H9 (cell line): Measurements from ENCODE around the gene SIPA1L3. TPM values are rescaled to one million over a fixed set of nuclear protein-coding genes. Genes with fewer than 3 reads are reported as not detected.

Source experiments
- DNase-seq: peaks from one replicate; pipeline ENCODE4 v3.0.0-alpha.2; 2017
- H2AFZ ChIP-seq: one replicate; pipeline ENCODE4 v1.6.1; 2013; ENCODE audit warnings: mild to moderate bottlenecking, low read length, control low read depth, moderate library complexity
- H2AK5ac ChIP-seq: 2 replicates; pipeline ENCODE4 v1.6.1; 2013; ENCODE audit warnings: low read length, control low read depth, mixed read lengths; ENCODE audit not compliant: insufficient read length
- H2BK120ac ChIP-seq: one replicate; pipeline ENCODE4 v1.6.1; 2013; ENCODE audit warnings: low read depth, mild to moderate bottlenecking, low read length, control low read depth, inconsistent platforms; ENCODE audit not compliant: poor library complexity, severe bottlenecking
- H2BK12ac ChIP-seq: 2 replicates; pipeline ENCODE4 v1.6.1; 2013; ENCODE audit warnings: low read length, control low read depth, mixed read lengths, low read depth; ENCODE audit not compliant: insufficient read length
- H2BK15ac ChIP-seq: 2 replicates; pipeline ENCODE4 v1.6.1; 2013; ENCODE audit warnings: low read depth, low read length, control low read depth
- H2BK20ac ChIP-seq: one replicate; pipeline ENCODE4 v1.6.1; 2013; ENCODE audit warnings: low read depth, mild to moderate bottlenecking, low read length, control low read depth, inconsistent platforms; ENCODE audit not compliant: poor library complexity, severe bottlenecking
- H2BK5ac ChIP-seq: 2 replicates; pipeline ENCODE4 v1.6.1; 2013; ENCODE audit warnings: low read length, control low read depth, mixed read lengths; ENCODE audit not compliant: insufficient read length
- H3K14ac ChIP-seq: 2 replicates; pipeline ENCODE4 v1.6.1; 2013; ENCODE audit warnings: low read length, control low read depth; ENCODE audit not compliant: insufficient read depth
- H3K18ac ChIP-seq: 2 replicates; pipeline ENCODE4 v1.6.1; 2013; ENCODE audit warnings: low read depth, mild to moderate bottlenecking, mixed read lengths, low read length, control low read depth; ENCODE audit not compliant: insufficient read length
- H3K23ac ChIP-seq: 2 replicates; pipeline ENCODE4 v1.6.1; 2013; ENCODE audit warnings: low read length, control low read depth, mixed read lengths, low read depth; ENCODE audit not compliant: insufficient read length
- H3K23me2 ChIP-seq: 2 replicates; pipeline ENCODE4 v1.6.1; 2013; ENCODE audit warnings: low read depth, mild to moderate bottlenecking, mixed read lengths, low read length, control low read depth; ENCODE audit not compliant: insufficient read length, poor library complexity, severe bottlenecking
- H3K27ac ChIP-seq: 2 replicates; pipeline ENCODE4 v1.5.1; 2013; ENCODE audit warnings: low read length, control low read depth, mixed read lengths, low read depth; ENCODE audit not compliant: insufficient read length
- H3K27me3 ChIP-seq: 2 replicates; pipeline ENCODE4 v1.6.1; 2013; ENCODE audit warnings: low read length, control low read depth, inconsistent platforms; ENCODE audit not compliant: insufficient read depth
- H3K4ac ChIP-seq: 2 replicates; pipeline ENCODE4 v1.6.1; 2013; ENCODE audit warnings: low read depth, mild to moderate bottlenecking, control low read depth, inconsistent platforms, low read length, moderate library complexity
- H3K4me1 ChIP-seq: 2 replicates; pipeline ENCODE4 v1.6.1; 2013; ENCODE audit warnings: low read length, control low read depth, inconsistent platforms; ENCODE audit not compliant: insufficient read depth
- H3K4me2 ChIP-seq: 2 replicates; pipeline ENCODE4 v1.6.1; 2013; ENCODE audit warnings: low read length, control low read depth, mixed read lengths; ENCODE audit not compliant: insufficient read length, insufficient read depth
- H3K56ac ChIP-seq: 2 replicates; pipeline ENCODE4 v1.6.1; 2013; ENCODE audit warnings: low read depth, mild to moderate bottlenecking, mixed read lengths, low read length, control low read depth; ENCODE audit not compliant: insufficient read length
- H3K79me1 ChIP-seq: 2 replicates; pipeline ENCODE4 v1.6.1; 2013; ENCODE audit warnings: low read depth, mild to moderate bottlenecking, moderate library complexity, low read length, control low read depth, inconsistent platforms; ENCODE audit not compliant: insufficient read depth, poor library complexity, severe bottlenecking
- H3K79me2 ChIP-seq: 2 replicates; pipeline ENCODE4 v1.6.1; 2013; ENCODE audit warnings: low read length, control low read depth, inconsistent platforms; ENCODE audit not compliant: insufficient read depth
- H3K9ac ChIP-seq: 2 replicates; pipeline ENCODE4 v1.6.1; 2013; ENCODE audit warnings: low read length, control low read depth, mixed read lengths; ENCODE audit not compliant: insufficient read length; ENCODE audit errors: extremely low read depth
- H3K9me3 ChIP-seq: one replicate; pipeline ENCODE4 v1.6.1; 2013; ENCODE audit warnings: low read depth, low read length, inconsistent platforms; ENCODE audit not compliant: control insufficient read depth
- H3T11ph ChIP-seq: one replicate; pipeline ENCODE4 v1.6.1; 2013; ENCODE audit warnings: mild to moderate bottlenecking, low read length, control low read depth, inconsistent platforms
- H4K20me1 ChIP-seq: one replicate; pipeline ENCODE4 v1.6.1; 2013; ENCODE audit not compliant: control insufficient read depth, insufficient read length, insufficient read depth
- H4K5ac ChIP-seq: 2 replicates; pipeline ENCODE4 v1.6.1; 2013; ENCODE audit warnings: low read depth, mild to moderate bottlenecking, mixed read lengths, low read length, control low read depth; ENCODE audit not compliant: insufficient read length
- H4K8ac ChIP-seq: replicated peaks from 2 replicates; pipeline ENCODE4 v1.6.1; 2013; ENCODE audit warnings: low read length, control low read depth, mixed read lengths, low read depth; ENCODE audit not compliant: insufficient read length
- H4K91ac ChIP-seq: 2 replicates; pipeline ENCODE4 v1.6.1; 2013; ENCODE audit warnings: low read depth, mild to moderate bottlenecking, moderate library complexity, mixed read lengths, low read length, control low read depth; ENCODE audit not compliant: insufficient read length
- H3K27ac Mint-ChIP-seq, 3 experiments: 2 replicates in 2 of 3; 3 replicates in 1 of 3; pipeline ENCODE4 v1.8.0; 2020 to 2021; ENCODE audit warnings: mixed read lengths in 3 of 3, mild to moderate bottlenecking in 1 of 3, moderate library complexity in 1 of 3
- H3K27me3 Mint-ChIP-seq: 2 replicates; pipeline ENCODE4 v1.8.0; 2021; ENCODE audit warnings: low read depth, mild to moderate bottlenecking, moderate library complexity, mixed read lengths
- H3K36me3 Mint-ChIP-seq, 3 experiments: 2 replicates in 2 of 3; 3 replicates in 1 of 3; pipeline ENCODE4 v1.8.0; 2020 to 2021; ENCODE audit warnings: low read depth in 3 of 3, mixed read lengths in 3 of 3; ENCODE audit not compliant: insufficient read depth in 1 of 3
- H3K4me1 Mint-ChIP-seq, 2 experiments: 2 replicates each; pipeline ENCODE4 v1.8.0; 2020; ENCODE audit warnings: mixed read lengths in 2 of 2
- H3K4me3 Mint-ChIP-seq, 2 experiments: 2 replicates in 1 of 2; 3 replicates in 1 of 2; pipeline ENCODE4 v1.8.0; 2020 to 2021; ENCODE audit warnings: mild to moderate bottlenecking in 2 of 2, mixed read lengths in 2 of 2, moderate library complexity in 1 of 2
- H3K9me3 Mint-ChIP-seq, 2 experiments: 2 replicates in 1 of 2; 3 replicates in 1 of 2; pipeline ENCODE4 v1.8.0; 2020; ENCODE audit warnings: mild to moderate bottlenecking in 2 of 2, mixed read lengths in 2 of 2, moderate library complexity in 1 of 2
- total RNA-seq: library from RNA; stranded (reverse); gene quantifications from 2 replicates; pipeline ENCODE4 v1.2.1, GENCODE V29; 2021
- TF ChIP-seq, protein P1 (sequence below): fragments of 200-600 bp; sonication (generic); conservative IDR thresholded peaks from 3 replicates; pipeline ENCODE4 v1.8.0; 2021; ENCODE audit warnings: antibody characterized with exemption, mild to moderate bottlenecking

Gene SIPA1L3
- total RNA-seq, 1 experiment from 2014 or later: 40.1 TPM

GRCh38 chr19:38250428-38250820, 343.4 kb downstream of the SIPA1L3 start:
- Histone ChIP-seq H2BK20ac (no peak overlapping the region), H3K79me2 (no peaks in the 10 kb centered on the region), H2BK120ac (no peak overlapping the region), H3K27ac (no peak overlapping the region), H4K20me1 (no peaks in the 10 kb centered on the region), H3K9me3 (no peaks in the 10 kb centered on the region), H3K79me1 (no peaks in the 10 kb centered on the region), H3K23ac (no peak overlapping the region), H3K18ac (no peak overlapping the region), H4K8ac (no peak overlapping the region), H3T11ph (no peak overlapping the region), H3K4ac (no peak overlapping the region), H3K27me3 (no peaks in the 10 kb centered on the region), H2AFZ (no peak overlapping the region), H3K9ac (no peak overlapping the region), H3K23me2 (peaks cover 1% of the 10 kb centered on the region), H3K4me2 (peak overlapping the region; percentile 71), H3K4me1 (peaks cover 3% of the 10 kb centered on the region; the same call in 1 of the 2 replicates), H2BK5ac (no peak overlapping the region), H3K56ac (no peak overlapping the region), H2AK5ac (no peak overlapping the region), H4K91ac (no peak overlapping the region), H3K14ac (no peak overlapping the region), H4K5ac (no peak overlapping the region), H2BK12ac (no peak overlapping the region), H2BK15ac (no peak overlapping the region)
- H3K4me3 Mint-ChIP-seq: peak overlapping the region in 1 of 2 experiments; percentile 68; a peak in 3 of 5 replicates
- peak overlapping the region in 2 of 3 experiments; percentile 16 to 50; a peak in 6 of 7 replicates for H3K27ac Mint-ChIP-seq
- H3K36me3 Mint-ChIP-seq: no peaks in the 10 kb centered on the region; a peak in 2 of 7 replicates
- H3K9me3 Mint-ChIP-seq: no peaks in the 10 kb centered on the region; a peak in 1 of 5 replicates
- DNase-seq: no peak
- H3K4me1 Mint-ChIP-seq: peaks cover 35 to 51% of the 10 kb centered on the region in 2 experiments
- TF ChIP-seq, protein P1, sequence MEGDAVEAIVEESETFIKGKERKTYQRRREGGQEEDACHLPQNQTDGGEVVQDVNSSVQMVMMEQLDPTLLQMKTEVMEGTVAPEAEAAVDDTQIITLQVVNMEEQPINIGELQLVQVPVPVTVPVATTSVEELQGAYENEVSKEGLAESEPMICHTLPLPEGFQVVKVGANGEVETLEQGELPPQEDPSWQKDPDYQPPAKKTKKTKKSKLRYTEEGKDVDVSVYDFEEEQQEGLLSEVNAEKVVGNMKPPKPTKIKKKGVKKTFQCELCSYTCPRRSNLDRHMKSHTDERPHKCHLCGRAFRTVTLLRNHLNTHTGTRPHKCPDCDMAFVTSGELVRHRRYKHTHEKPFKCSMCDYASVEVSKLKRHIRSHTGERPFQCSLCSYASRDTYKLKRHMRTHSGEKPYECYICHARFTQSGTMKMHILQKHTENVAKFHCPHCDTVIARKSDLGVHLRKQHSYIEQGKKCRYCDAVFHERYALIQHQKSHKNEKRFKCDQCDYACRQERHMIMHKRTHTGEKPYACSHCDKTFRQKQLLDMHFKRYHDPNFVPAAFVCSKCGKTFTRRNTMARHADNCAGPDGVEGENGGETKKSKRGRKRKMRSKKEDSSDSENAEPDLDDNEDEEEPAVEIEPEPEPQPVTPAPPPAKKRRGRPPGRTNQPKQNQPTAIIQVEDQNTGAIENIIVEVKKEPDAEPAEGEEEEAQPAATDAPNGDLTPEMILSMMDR: no peak
- H3K27me3 Mint-ChIP-seq: peaks cover 13% of the 10 kb centered on the region
